HG03575 (cell line): ENCODE measurements around the gene FLAD1.

ENCODE experiments used
- ATAC-seq: cut with Tn5 transposase; IDR thresholded peaks from one replicate; pipeline ENCODE4 v1.9.1; 2021; ENCODE audit not compliant: unreplicated experiment, insufficient number of reproducible peaks, low FRiP score; ENCODE audit errors: extremely low read depth

Gene FLAD1

GRCh38 chr1:154982897-154983648, at the start of gene FLAD1:
TSS of gene FLAD1 (plus strand) at chr1:154983344. CDS start at chr1:154983695, 351 bp downstream.
- peak; percentile 70 for ATAC-seq

GRCh38 chr1:154934358-154934948, 48.7 kb upstream of the FLAD1 start:
- ATAC-seq: no peak

- ATAC-seq: no peak
Measured at GRCh38 chr1:154935749-154936554, 47.2 kb upstream of the FLAD1 start.

- no peak for ATAC-seq
Measured at GRCh38 chr1:154936555-154937084, 46.5 kb upstream of the FLAD1 start, which contains the start of gene PMVK. TSS of gene PMVK (minus strand) at chr1:154936719. CDS start at chr1:154936685, 34 bp downstream.

- no peak for ATAC-seq
Measured at GRCh38 chr1:154937085-154937987, 45.8 kb upstream of the FLAD1 start.

GRCh38 chr1:154937988-154938386, 45.2 kb upstream of the FLAD1 start:
- no peak for ATAC-seq

- ATAC-seq: no peak
Measured at GRCh38 chr1:154938604-154939399, 44.3 kb upstream of the FLAD1 start.

- ATAC-seq: no peak
Measured at GRCh38 chr1:154940213-154940560, 43.0 kb upstream of the FLAD1 start.

- no peak for ATAC-seq
Measured at GRCh38 chr1:154940651-154941194, 42.4 kb upstream of the FLAD1 start.

- ATAC-seq: no peak
Measured at GRCh38 chr1:154941333-154942013, 41.7 kb upstream of the FLAD1 start.

- no peak for ATAC-seq
Measured at GRCh38 chr1:154943649-154944400, 39.3 kb upstream of the FLAD1 start.

- ATAC-seq: no peak
Measured at GRCh38 chr1:154944401-154945159, 38.6 kb upstream of the FLAD1 start.

GRCh38 chr1:154945160-154945961, 37.8 kb upstream of the FLAD1 start:
- no peak for ATAC-seq

- ATAC-seq: no peak
Measured at GRCh38 chr1:154945962-154946850, 36.9 kb upstream of the FLAD1 start.
